Upper lobe of left lung (tissue), 6 donors: ENCODE results near the gene PRCD. TPM values are rescaled to one million over a fixed set of nuclear protein-coding genes. Genes with fewer than 3 reads are reported as not detected.
A peak's percentile ranks its signal among the peaks of the same experiment; 100 is the strongest.

Experiments
- ATAC-seq, 2 donors: fragments of 200-7000 bp; cut with Tn5 transposase; one replicate each; pipeline ENCODE4 v1.9.1; 2022; ENCODE audit warnings: mild to moderate bottlenecking in 2 of 2, moderate library complexity in 2 of 2; ENCODE audit not compliant: low FRiP score in 2 of 2
- DNase-seq, 2 donors: peaks; one replicate each; pipeline ENCODE4 v3.0.0-alpha.2; 2019 to 2020
- H3K27ac ChIP-seq, 4 donors: fragments of 200-600 bp; sonication (generic); one replicate each; pipeline ENCODE4 v1.5.1; 2016 to 2019
- H3K27me3 ChIP-seq, 4 donors: fragments of 200-600 bp; sonication (generic); one replicate each; pipeline ENCODE4 v1.5.1; 2017 to 2019
- H3K36me3 ChIP-seq, 4 donors: fragments of 200-600 bp; sonication (generic); one replicate each; pipeline ENCODE4 v1.5.1; 2016 to 2019
- H3K4me1 ChIP-seq, 4 donors: fragments of 200-600 bp; sonication (generic); one replicate each; pipeline ENCODE4 v1.5.1; 2018 to 2019
- H3K4me3 ChIP-seq, 4 donors: fragments of 200-600 bp; sonication (generic); one replicate each; pipeline ENCODE4 v1.5.1; 2017 to 2019; ENCODE audit warnings: mild to moderate bottlenecking in 2 of 4, moderate library complexity in 1 of 4
- H3K9me3 ChIP-seq, 4 donors: fragments of 200-600 bp; sonication (generic); one replicate each; pipeline ENCODE4 v1.5.1; 2018 to 2019
- CTCF ChIP-seq, 6 experiments: fragments of 450-650 bp in 4 of 6; fragments of 200-600 bp in 2 of 6; sonication (generic) in 2 of 6; IDR thresholded peaks; one replicate each; pipeline ENCODE4 v1.5.1; 2016 to 2019; ENCODE audit warnings: antibody characterized with exemption in 6 of 6
- EP300 ChIP-seq, 4 donors: sonication (generic); formaldehyde crosslinking; IDR thresholded peaks; one replicate each; pipeline ENCODE4 v1.5.1; 2017; ENCODE audit warnings: antibody characterized with exemption in 4 of 4, control low read depth in 2 of 4
- POLR2A ChIP-seq, 4 donors: fragments of 450-650 bp; IDR thresholded peaks; one replicate each; pipeline ENCODE4 v1.5.1; 2016 to 2017; ENCODE audit warnings: antibody characterized with exemption in 4 of 4, mild to moderate bottlenecking in 2 of 4
- POLR2AphosphoS5 ChIP-seq, 2 donors: sonication (generic); formaldehyde crosslinking; IDR thresholded peaks; one replicate each; pipeline ENCODE4 v1.5.1; 2017; ENCODE audit warnings: antibody characterized with exemption in 2 of 2
- WGBS, 2 donors: methylation state at CpG; one replicate each; pipeline ENCODE4 v1.1.5; 2017 to 2018; 5-methylcytosine and 5-hydroxymethylcytosine counted together
- total RNA-seq, 6 donors: library from RNA; depleted of rRNA in 4 of 6; stranded (reverse); fragments of >200 nt in 4 of 6; gene quantifications; one replicate each; pipeline versions ENCODE4 v1.1.0 to v1.2.1, GENCODE V29; 2016 to 2021
- donor health status: DM: no; HTN: no; CAD: no; lungs with moderate emphysema.
- donor health status: DM: no; HTN: yes; CAD: no; lungs with severe emphysema.

PRCD gene
- total RNA-seq, 6 donors from 2014 or later: 3.0 to 13.9 (median 7.2) TPM; not detected in 1

- no peaks in the 10 kb centered on the region for H3K36me3 ChIP-seq
- no peak overlapping the region for H3K4me3 ChIP-seq
- 78 to 95% methylated on average over 2 of the region's 2 CpGs for WGBS, 2 donors
- H3K9me3 ChIP-seq: no peaks in the 10 kb centered on the region
- H3K4me1 ChIP-seq: peaks cover 45 to 79% (median 64%) of the 10 kb centered on the region in 4 donors
- H3K27me3 ChIP-seq: no peaks in the 10 kb centered on the region
- DNase-seq (no peak), ATAC-seq (no peak)
- H3K27ac ChIP-seq: peak overlapping the region in 1 of 4 donors; percentile 44
- no peak for TF ChIP-seq EP300 (IDR thresholded peaks at IDR 0.05)
- TF ChIP-seq CTCF (IDR thresholded peaks at IDR 0.05): no peak
- TF ChIP-seq POLR2A (IDR thresholded peaks at IDR 0.05): no peak
- no peak for TF ChIP-seq POLR2AphosphoS5 (IDR thresholded peaks at IDR 0.05)
These were observed 7.9 kb downstream of the PRCD start for GRCh38 chr17:76547642-76548202.

- peak overlapping the region in 2 of 4 donors; percentile 44 to 62 for H3K27ac ChIP-seq
- no peak overlapping the region for H3K4me3 ChIP-seq
- DNase-seq: no peak
- no peak for ATAC-seq
- H3K9me3 ChIP-seq: no peaks in the 10 kb centered on the region
- H3K4me1 ChIP-seq: peaks cover 40 to 70% (median 59%) of the 10 kb centered on the region in 4 donors
- TF ChIP-seq POLR2AphosphoS5 (IDR thresholded peaks at IDR 0.05): no peak
- no peak for TF ChIP-seq CTCF (IDR thresholded peaks at IDR 0.05)
- TF ChIP-seq EP300 (IDR thresholded peaks at IDR 0.05): no peak
- TF ChIP-seq POLR2A (IDR thresholded peaks at IDR 0.05): no peak
- 52 to 66% methylated on average over 9 of the region's 9 CpGs for WGBS, 2 donors
- H3K27me3 ChIP-seq: no peaks in the 10 kb centered on the region
- no peaks in the 10 kb centered on the region for H3K36me3 ChIP-seq
These were observed 8.8 kb downstream of the PRCD start for GRCh38 chr17:76548378-76549214.

GRCh38 chr17:76549215-76549518 lies 9.3 kb downstream of the PRCD start:
- WGBS, 2 donors: 75 to 82% methylated on average over 9 of the region's 9 CpGs

GRCh38 chr17:76549539-76549938 lies 9.7 kb downstream of the PRCD start:
- H3K27me3 ChIP-seq: no peaks in the 10 kb centered on the region
- no peaks in the 10 kb centered on the region for H3K9me3 ChIP-seq
- H3K4me1 ChIP-seq: peaks cover 30 to 61% (median 49%) of the 10 kb centered on the region in 4 donors
- DNase-seq (no peak), ATAC-seq (no peak)
- H3K27ac ChIP-seq: no peak overlapping the region
- no peak for TF ChIP-seq POLR2A (IDR thresholded peaks at IDR 0.05)
- H3K4me3 ChIP-seq: peak overlapping the region in 1 of 4 donors; percentile 1
- WGBS, 2 donors: 77 to 81% methylated on average over 7 of the region's 7 CpGs
- H3K36me3 ChIP-seq: no peaks in the 10 kb centered on the region

More at GRCh38 chr17:76549215-76549518, 9.3 kb downstream of the PRCD start:
- peak overlapping the region in 1 of 4 donors; percentile 1 for H3K4me3 ChIP-seq
- peaks cover 34 to 64% (median 53%) of the 10 kb centered on the region in 4 donors for H3K4me1 ChIP-seq
- H3K27ac ChIP-seq: no peak overlapping the region
- H3K36me3 ChIP-seq: no peaks in the 10 kb centered on the region
- ATAC-seq (no peak), DNase-seq (no peak)
- no peak for TF ChIP-seq POLR2A (IDR thresholded peaks at IDR 0.05)
- no peak for TF ChIP-seq CTCF (IDR thresholded peaks at IDR 0.05)
- no peak for TF ChIP-seq EP300 (IDR thresholded peaks at IDR 0.05)
- TF ChIP-seq POLR2AphosphoS5 (IDR thresholded peaks at IDR 0.05): no peak
- H3K9me3 ChIP-seq: no peaks in the 10 kb centered on the region
- H3K27me3 ChIP-seq: no peaks in the 10 kb centered on the region

- ATAC-seq: peak; percentile 53 to 66
- Histone ChIP-seq H3K4me1 (peaks cover 18 to 46% (median 35%) of the 10 kb centered on the region in 4 donors), H3K36me3 (no peaks in the 10 kb centered on the region), H3K27me3 (no peaks in the 10 kb centered on the region), H3K9me3 (no peaks in the 10 kb centered on the region), H3K27ac (peak overlapping the region; percentile 43 to 79 (median 72)), H3K4me3 (peak overlapping the region in 2 of 4 donors; percentile 1 to 17)
- 30 to 43% methylated on average over 15 of the region's 15 CpGs for WGBS, 2 donors
- peak in 1 of 2 donors; percentile 68 for DNase-seq
- TF ChIP-seq POLR2AphosphoS5 (IDR thresholded peaks at IDR 0.05): peak in 1 of 2 donors; percentile 10
- TF ChIP-seq CTCF (IDR thresholded peaks at IDR 0.05): no peak
- TF ChIP-seq EP300 (IDR thresholded peaks at IDR 0.05): peak in 2 of 4 donors; percentile 3 to 48
- peak in 1 of 4 donors; percentile 35 for TF ChIP-seq POLR2A (IDR thresholded peaks at IDR 0.05)
These were observed 11.1 kb downstream of the PRCD start for GRCh38 chr17:76550712-76551615.
